Panc1 (cell line): ENCODE results near the gene ITGAX. TPM values are rescaled to one million over a fixed set of nuclear protein-coding genes. Genes with fewer than 3 reads are reported as not detected.

Source experiments
- ATAC-seq: fragments of 200-7000 bp; cut with Tn5 transposase; 2 replicates; pipeline ENCODE4 v1.9.1; 2020; ENCODE audit warnings: mild to moderate bottlenecking, moderate library complexity
- BruUV-seq: library from RNA; stranded (reverse); fragments of 400-500 nt; replicated peaks from 2 replicates; lab custom pipeline; 2021; lab: Mats Ljungman, UMichigan
- CTCF ChIA-PET: fragments of 300-600 bp; sonication (Branson Sonifier 250); formaldehyde crosslinking; loops from one replicate; lab custom pipeline; 2022; ENCODE audit warnings: antibody characterized with exemption; lab: Charles Lee
- POLR2A ChIA-PET: fragments of 300-600 bp; sonication (Branson Sonifier 250); formaldehyde crosslinking; loops from one replicate; lab custom pipeline; 2022; ENCODE audit warnings: antibody characterized with exemption; lab: Charles Lee
- DNase-seq: peaks from one replicate; pipeline ENCODE4 v3.0.0-alpha.2; 2010; ENCODE audit warnings: low read depth, low spot score
- H3K27ac ChIP-seq: 2 replicates; pipeline ENCODE4 v1.5.1; 2011; ENCODE audit warnings: mild to moderate bottlenecking, low read length, inconsistent platforms
- H3K27me3 ChIP-seq: fragments of 200-500 bp; sonication (Bioruptor generic); 2 replicates; pipeline ENCODE4 v1.6.0; 2014; ENCODE audit warnings: low read length, inconsistent platforms; ENCODE audit not compliant: control insufficient read depth, insufficient read depth
- H3K36me3 ChIP-seq: fragments of 200-500 bp; sonication (Bioruptor generic); 2 replicates; pipeline ENCODE4 v1.5.1; 2014; ENCODE audit warnings: inconsistent platforms, mild to moderate bottlenecking, low read length, moderate library complexity; ENCODE audit not compliant: control insufficient read depth, insufficient read depth
- H3K4me1 ChIP-seq: 2 replicates; pipeline ENCODE4 v1.5.1; 2011; ENCODE audit warnings: inconsistent platforms, mild to moderate bottlenecking, low read length, moderate library complexity; ENCODE audit not compliant: control insufficient read depth, insufficient read depth
- H3K4me3 ChIP-seq, 2 experiments: 2 replicates each; pipeline ENCODE4 v1.5.1; 2011 to 2012; ENCODE audit warnings: low read depth in 2 of 2, low read length in 2 of 2, mild to moderate bottlenecking in 2 of 2, inconsistent platforms in 1 of 2, moderate library complexity in 1 of 2
- H3K9me3 ChIP-seq: fragments of 200-500 bp; sonication (Bioruptor generic); 2 replicates; pipeline ENCODE4 v1.5.1; 2014; ENCODE audit warnings: low read depth, mild to moderate bottlenecking, inconsistent platforms, low read length, moderate library complexity; ENCODE audit not compliant: control insufficient read depth, insufficient read depth
- CTCF ChIP-seq: fragments of 450-650 bp; IDR thresholded peaks from 2 replicates; pipeline ENCODE4 v1.5.1; 2017; ENCODE audit warnings: mild to moderate bottlenecking
- POLR2AphosphoS5 ChIP-seq: IDR thresholded peaks from 2 replicates; pipeline ENCODE4 v1.6.1; 2012; ENCODE audit warnings: mild to moderate bottlenecking, low read depth, low read length, moderate library complexity
- REST ChIP-seq, 2 experiments: IDR thresholded peaks; 2 replicates each; pipeline ENCODE4 v1.6.1; 2011 to 2012; ENCODE audit warnings: low read depth in 2 of 2, control low read depth in 1 of 2, low read length in 1 of 2, mild to moderate bottlenecking in 1 of 2, moderate library complexity in 1 of 2; ENCODE audit not compliant: insufficient read depth in 1 of 2
- SIN3A ChIP-seq: IDR thresholded peaks from 2 replicates; pipeline ENCODE4 v1.6.1; 2012; ENCODE audit warnings: low read depth, mild to moderate bottlenecking, low read length, moderate library complexity, borderline replicate concordance; ENCODE audit not compliant: insufficient read depth
- TCF7L2 ChIP-seq: IDR thresholded peaks from 2 replicates; pipeline ENCODE4 v1.6.1; 2011; ENCODE audit warnings: mild to moderate bottlenecking, low read depth, low read length, inconsistent platforms
- in situ Hi-C: cut with HindIII; loops from 2 replicates; pipeline ENCODE4 v1.10.0; 2016; ENCODE audit warnings: low sequenced_read_pairs, low pct_unique_long_range_greater_than_20kb
- intact Hi-C: fragments of 100-400 bp; cut with micrococcal nuclease; formaldehyde crosslinking; loops from one replicate; pipeline ENCODE4 v1.10.0; 2022; ENCODE audit not compliant: unreplicated experiment
- total RNA-seq: library from RNA; stranded (reverse); gene quantifications from one replicate; pipeline ENCODE4 v1.2.1, GENCODE V29; 2021; ENCODE audit not compliant: unreplicated experiment

The ITGAX gene
- total RNA-seq, 1 experiment from 2014 or later: 0.49 TPM

GRCh38 chr16:31410082-31410481 is 55.1 kb downstream of the ITGAX start:
- ChIA-PET POLR2A (no interaction called here), CTCF (no interaction called here)
- intact Hi-C loops (no loop called here), in situ Hi-C loops (no loop called here)
- no TSS peak for BruUV-seq
- no peak for ATAC-seq
- H3K36me3 ChIP-seq: no peaks in the 10 kb centered on the region
- H3K4me3 ChIP-seq: no peak overlapping the region
- H3K27me3 ChIP-seq: no peaks in the 10 kb centered on the region
- no peaks in the 10 kb centered on the region for H3K9me3 ChIP-seq
- H3K27ac ChIP-seq: no peak overlapping the region
- no peaks in the 10 kb centered on the region for H3K4me1 ChIP-seq
- DNase-seq: no peak
- TF ChIP-seq SIN3A (no peak), CTCF (no peak), TCF7L2 (no peak), REST (IDR thresholded peaks at IDR 0.05; ENCODE audit: insufficient read depth in 1 of 2, low read depth in 2 of 2, low read length in 1 of 2) (no peak), POLR2AphosphoS5 (no peak)

- ATAC-seq: 0 out of 2 replicates have a peak, but pooled peaks have one; percentile 8
- Histone ChIP-seq H3K27me3 (no peaks in the 10 kb centered on the region), H3K27ac (no peak overlapping the region), H3K9me3 (no peaks in the 10 kb centered on the region), H3K4me1 (no peaks in the 10 kb centered on the region), H3K4me3 (no peak overlapping the region), H3K36me3 (no peaks in the 10 kb centered on the region)
- ChIA-PET POLR2A (no interaction called here), CTCF (no interaction called here)
- in situ Hi-C loops: no loop called here
- TF ChIP-seq TCF7L2 (no peak), POLR2AphosphoS5 (no peak), CTCF (no peak), REST (IDR thresholded peaks at IDR 0.05; ENCODE audit: insufficient read depth in 1 of 2, low read depth in 2 of 2, low read length in 1 of 2) (no peak), SIN3A (no peak)
- DNase-seq: no peak
- no TSS peak for BruUV-seq
- intact Hi-C loops: no loop called here
Observed at GRCh38 chr16:31411024-31411844, 56.3 kb downstream of the ITGAX start.
